HepG2 (cell line): Measurements from ENCODE around the gene GOLGA6C. TPM values are rescaled to one million over a fixed set of nuclear protein-coding genes. Genes with fewer than 3 reads are reported as not detected.
A peak's percentile ranks its signal among the peaks of the same experiment; 100 is the strongest.

Experiments used
- E2F2 ChIP-seq: sonication (generic); formaldehyde crosslinking; IDR thresholded peaks from 2 replicates; pipeline ENCODE4 v1.4.0; 2020; ENCODE audit warnings: missing genetic modification reagents, borderline replicate concordance
- HINFP ChIP-seq: sonication (generic); formaldehyde crosslinking; IDR thresholded peaks from 2 replicates; pipeline ENCODE4 v1.4.0; 2020; ENCODE audit warnings: low read depth, mild to moderate bottlenecking, missing genetic modification reagents
- KDM2A ChIP-seq: sonication (generic); formaldehyde crosslinking; IDR thresholded peaks from 2 replicates; pipeline ENCODE4 v1.4.0; 2020; ENCODE audit warnings: low read depth, missing genetic modification reagents, borderline replicate concordance
- KDM5B ChIP-seq: sonication (generic); formaldehyde crosslinking; IDR thresholded peaks from 2 replicates; pipeline ENCODE4 v1.4.0; 2020; ENCODE audit warnings: missing genetic modification reagents, mild to moderate bottlenecking, borderline replicate concordance
- MYC ChIP-seq: sonication (generic); formaldehyde crosslinking; IDR thresholded peaks from 2 replicates; pipeline ENCODE4 v1.9.0; 2021; ENCODE audit warnings: missing genetic modification reagents, borderline replicate concordance
- SALL1 ChIP-seq: sonication (generic); formaldehyde crosslinking; IDR thresholded peaks from 2 replicates; pipeline ENCODE4 v1.8.0; 2022; ENCODE audit warnings: mild to moderate bottlenecking, missing genetic modification reagents
- SRSF1 ChIP-seq: fragments of 200-400 bp; formaldehyde crosslinking; optimal IDR thresholded peaks from 2 replicates; pipeline ENCODE3; 2017; ENCODE audit warnings: mild to moderate bottlenecking, low read depth, low read length, moderate library complexity
- ZBTB10 ChIP-seq: sonication (generic); formaldehyde crosslinking; IDR thresholded peaks from 2 replicates; pipeline ENCODE4 v1.4.0; 2020; ENCODE audit warnings: missing genetic modification reagents, borderline replicate concordance
- ZBTB20 ChIP-seq: sonication (generic); formaldehyde crosslinking; IDR thresholded peaks from 2 replicates; pipeline ENCODE4 v1.8.1; 2023; ENCODE audit warnings: missing genetic modification reagents, low read depth, mild to moderate bottlenecking, borderline replicate concordance
- ZNF253 ChIP-seq: sonication (generic); formaldehyde crosslinking; IDR thresholded peaks from 2 replicates; pipeline ENCODE4 v1.8.0; 2022; ENCODE audit warnings: mild to moderate bottlenecking, missing genetic modification reagents, borderline replicate concordance
- ZNF572 ChIP-seq: sonication (generic); formaldehyde crosslinking; IDR thresholded peaks from 2 replicates; pipeline ENCODE4 v1.5.1; 2020; ENCODE audit warnings: mild to moderate bottlenecking, missing genetic modification reagents
- polyA plus RNA-seq, 8 experiments: library from polyadenylated mRNA; depleted of rRNA in 3 of 8; stranded (reverse) in 7 of 8; unstranded in 1 of 8; fragments of >200 nt; fragmentation: Illumina TruSeq in 4 of 8; extraction: Trizol in 4 of 8; gene quantifications; 2 replicates each; pipeline versions ENCODE4 v1.2.1 to v1.2.3, GENCODE V29; 2011 to 2016; ENCODE audit warnings: low read depth in 4 of 8, missing spikeins in 1 of 8, mixed read lengths in 1 of 8; ENCODE audit not compliant: insufficient read depth in 1 of 8
- total RNA-seq, 5 experiments: library from RNA; depleted of rRNA; stranded (reverse); fragments of >200 nt; fragmentation: Illumina TruSeq; extraction: Trizol; gene quantifications; 2 replicates each; pipeline ENCODE4 v1.2.3, GENCODE V29; 2016; ENCODE audit warnings: low read depth in 1 of 5

The GOLGA6C gene
- total and polyA plus RNA-seq, 2 of the 13 experiments (the other 11 are each of a cell fraction or from before 2014, with no cell fraction given), result not detected

GRCh38 chr15:75214293-75215096, 43.6 kb upstream of the GOLGA6C start (continued):
- TF ChIP-seq HINFP (CRISPR knock-in tag) (no peak), SALL1 (no peak), ZBTB20 (CRISPR knock-in tag) (no peak), ZNF572 (CRISPR knock-in tag) (0 out of 2 replicates have a peak, but pooled peaks have one; percentile 45), E2F2 (CRISPR knock-in tag) (no peak), KDM2A (CRISPR knock-in tag) (peak; percentile 45; the same call in 1 of the 2 replicates), ZBTB10 (CRISPR knock-in tag) (no peak), ZNF253 (no peak), MYC (CRISPR knock-in tag) (no peak), SRSF1 (no peak), KDM5B (CRISPR knock-in tag) (no peak)
